ENCODE data around the gene SLC6A8. TPM values are rescaled to one million over a fixed set of nuclear protein-coding genes. Genes with fewer than 3 reads are reported as not detected.

Gene SLC6A8
- total RNA-seq, 1 experiment from 2014 or later, result 45.3 TPM

GRCh38 chrX:153684467-153685155, 3.1 kb upstream of the SLC6A8 start:
- no peaks in the 10 kb centered on the region for H3K36me3 ChIP-seq (ENCODE audit: low read depth, low read length)
- no peaks in the 10 kb centered on the region for H4K20me1 ChIP-seq (ENCODE audit: low read length)
- no peaks in the 10 kb centered on the region for H3K27me3 ChIP-seq (ENCODE audit: low read length)
- no peak for ATAC-seq
- no peak for TF ChIP-seq EZH2phosphoT487 (IDR thresholded peaks at IDR 0.05; ENCODE audit: borderline replicate concordance, low read length)
- no peak for TF ChIP-seq EZH2 (IDR thresholded peaks at IDR 0.05; ENCODE audit: low read length, unreplicated experiment)
- no peak for TF ChIP-seq CTCF (conservative IDR thresholded peaks at IDR 0.05; ENCODE audit: low read depth, low read length)
- POLR2A ChIA-PET (ENCODE audit: unreplicated experiment), result no interaction called here
- H3K9ac ChIP-seq (ENCODE audit: low read length), result no peak overlapping the region
- intact Hi-C loops (cut with micrococcal nuclease), result no loop called here
- H3K27ac ChIP-seq (ENCODE audit: low read length), result no peak overlapping the region
- H3F3A ChIP-seq (ENCODE audit: low read length, unreplicated experiment), result no peaks in the 10 kb centered on the region
- no peak overlapping the region for H2AFZ ChIP-seq (ENCODE audit: low read length)
- H3K4me2 ChIP-seq (ENCODE audit: low read length), result no peak overlapping the region
- no peaks in the 10 kb centered on the region for H3K9me2 ChIP-seq (replicated peaks; ENCODE audit: low read length)
- H3K4me1 ChIP-seq (ENCODE audit: insufficient read depth, low read length), result peaks cover 3% of the 10 kb centered on the region; the same call in 1 of the 2 replicates
- H3K9me3 ChIP-seq (ENCODE audit: low read length), result no peaks in the 10 kb centered on the region
- CTCF ChIA-PET, result interaction anchor here (0.6 to 1.1 kb wide), 2 partner anchors 22 to 24 kb away, joined by 3 to 4 read pairs; no protein-coding TSS in a partner anchor
- DNase-seq, result no peak
- no TSS peak for BruUV-seq (replicated peaks)
- H3K79me2 ChIP-seq (ENCODE audit: low read length), result peaks cover 3% of the 10 kb centered on the region
- no peak overlapping the region for H3K4me3 ChIP-seq (ENCODE audit: low read length)

GRCh38 chrX:153685156-153685536, 2.6 kb upstream of the SLC6A8 start:
- H3F3A ChIP-seq (ENCODE audit: low read length, unreplicated experiment), result no peaks in the 10 kb centered on the region
- no peaks in the 10 kb centered on the region for H3K9me2 ChIP-seq (replicated peaks; ENCODE audit: low read length)
- no peak for ATAC-seq
- H3K4me3 ChIP-seq (ENCODE audit: low read length), result no peak overlapping the region
- H3K4me1 ChIP-seq (ENCODE audit: insufficient read depth, low read length), result peaks cover 8% of the 10 kb centered on the region
- no peak overlapping the region for H3K4me2 ChIP-seq (ENCODE audit: low read length)
- BruUV-seq (replicated peaks), result no TSS peak
- POLR2A ChIA-PET (ENCODE audit: unreplicated experiment), result no interaction called here
- no peak for DNase-seq
- TF ChIP-seq EZH2phosphoT487 (IDR thresholded peaks at IDR 0.05; ENCODE audit: borderline replicate concordance, low read length) (no peak), EZH2 (IDR thresholded peaks at IDR 0.05; ENCODE audit: low read length, unreplicated experiment) (no peak), CTCF (conservative IDR thresholded peaks at IDR 0.05; ENCODE audit: low read depth, low read length) (no peak)
- no peak overlapping the region for H3K27ac ChIP-seq (ENCODE audit: low read length)
- intact Hi-C loops (cut with micrococcal nuclease), result no loop called here
- no peaks in the 10 kb centered on the region for H3K27me3 ChIP-seq (ENCODE audit: low read length)
- H3K9ac ChIP-seq (ENCODE audit: low read length), result no peak overlapping the region
- peaks cover 8% of the 10 kb centered on the region for H3K79me2 ChIP-seq (ENCODE audit: low read length)
- no peaks in the 10 kb centered on the region for H3K36me3 ChIP-seq (ENCODE audit: low read depth, low read length)
- H2AFZ ChIP-seq (ENCODE audit: low read length), result no peak overlapping the region
- no peaks in the 10 kb centered on the region for H4K20me1 ChIP-seq (ENCODE audit: low read length)
- no peaks in the 10 kb centered on the region for H3K9me3 ChIP-seq (ENCODE audit: low read length)
- CTCF ChIA-PET, result interaction anchor here (0.6 to 1.1 kb wide), 2 partner anchors 22 to 23 kb away, joined by 3 to 4 read pairs; no protein-coding TSS in a partner anchor
